Measurements from ENCODE around the gene FNTB.

Gene FNTB

GRCh38 chr14:64939817-64940190 is 46.9 kb upstream of the FNTB start:
- TF ChIP-seq CREB1 (IDR thresholded peaks at IDR 0.05; ENCODE audit: low read depth) (no peak), ZBTB7A (IDR thresholded peaks at IDR 0.05; ENCODE audit: low read depth) (no peak), RAD21 (IDR thresholded peaks at IDR 0.05; ENCODE audit: low read depth) (no peak), EP300 (IDR thresholded peaks at IDR 0.05; ENCODE audit: borderline replicate concordance) (no peak), CEBPB (IDR thresholded peaks at IDR 0.05) (no peak), REST (IDR thresholded peaks at IDR 0.05; ENCODE audit: low read depth) (no peak), MAX (IDR thresholded peaks at IDR 0.05) (no peak), USF1 (IDR thresholded peaks at IDR 0.05) (no peak), YY1 (IDR thresholded peaks at IDR 0.05; ENCODE audit: low read depth) (no peak), TAF1 (IDR thresholded peaks at IDR 0.05; ENCODE audit: low read depth) (no peak), FOXM1 (IDR thresholded peaks at IDR 0.05; ENCODE audit: borderline replicate concordance, low read depth) (no peak), EGR1 (IDR thresholded peaks at IDR 0.05) (no peak), NFIC (IDR thresholded peaks at IDR 0.05) (no peak), TCF12 (IDR thresholded peaks at IDR 0.05; ENCODE audit: low read depth) (no peak), TEAD4 (IDR thresholded peaks at IDR 0.05) (no peak)

- TF ChIP-seq EGR1 (IDR thresholded peaks at IDR 0.05): no peak
- TF ChIP-seq TCF12 (IDR thresholded peaks at IDR 0.05; ENCODE audit: low read depth): no peak
Observed at GRCh38 chr14:64940336-64940910, 46.3 kb upstream of the FNTB start.

GRCh38 chr14:64942531-64943111 is 44.1 kb upstream of the FNTB start, which contains the start of gene GPX2:
Gene GPX2, minus strand, starts transcription at chr14:64942745. Its CDS starts 19 bp downstream, at chr14:64942726.
- no peak for TF ChIP-seq ZBTB7A (IDR thresholded peaks at IDR 0.05; ENCODE audit: low read depth)
- no peak for TF ChIP-seq RAD21 (IDR thresholded peaks at IDR 0.05; ENCODE audit: low read depth)
- TF ChIP-seq CREB1 (IDR thresholded peaks at IDR 0.05; ENCODE audit: low read depth): no peak
- no peak for TF ChIP-seq CEBPB (IDR thresholded peaks at IDR 0.05)
- no peak for TF ChIP-seq TEAD4 (IDR thresholded peaks at IDR 0.05)
- no peak for TF ChIP-seq EGR1 (IDR thresholded peaks at IDR 0.05)
- TF ChIP-seq EP300 (IDR thresholded peaks at IDR 0.05; ENCODE audit: borderline replicate concordance): no peak
- TF ChIP-seq USF1 (IDR thresholded peaks at IDR 0.05): no peak
- TF ChIP-seq TCF12 (IDR thresholded peaks at IDR 0.05; ENCODE audit: low read depth): no peak
- no peak for TF ChIP-seq REST (IDR thresholded peaks at IDR 0.05; ENCODE audit: low read depth)
- no peak for TF ChIP-seq YY1 (IDR thresholded peaks at IDR 0.05; ENCODE audit: low read depth)

GRCh38 chr14:64943556-64943955 is 43.1 kb upstream of the FNTB start:
- no peak for TF ChIP-seq YY1 (IDR thresholded peaks at IDR 0.05; ENCODE audit: low read depth)
- no peak for TF ChIP-seq EP300 (IDR thresholded peaks at IDR 0.05; ENCODE audit: borderline replicate concordance)
- no peak for TF ChIP-seq TAF1 (IDR thresholded peaks at IDR 0.05; ENCODE audit: low read depth)
- TF ChIP-seq USF1 (IDR thresholded peaks at IDR 0.05): no peak
- no peak for TF ChIP-seq TEAD4 (IDR thresholded peaks at IDR 0.05)
- TF ChIP-seq RAD21 (IDR thresholded peaks at IDR 0.05; ENCODE audit: low read depth): no peak
- no peak for TF ChIP-seq FOXM1 (IDR thresholded peaks at IDR 0.05; ENCODE audit: borderline replicate concordance, low read depth)
- TF ChIP-seq CREB1 (IDR thresholded peaks at IDR 0.05; ENCODE audit: low read depth): no peak
- no peak for TF ChIP-seq NFIC (IDR thresholded peaks at IDR 0.05)
- no peak for TF ChIP-seq CEBPB (IDR thresholded peaks at IDR 0.05)
- no peak for TF ChIP-seq REST (IDR thresholded peaks at IDR 0.05; ENCODE audit: low read depth)
- no peak for TF ChIP-seq TCF12 (IDR thresholded peaks at IDR 0.05; ENCODE audit: low read depth)
